ENCODE data around the gene CNTNAP2. TPM values are rescaled to one million over a fixed set of nuclear protein-coding genes. Genes with fewer than 3 reads are reported as not detected.

The CNTNAP2 gene
- total RNA-seq, 2 experiments from 2014 or later, result not detected

- ChIA-PET CTCF (no interaction called here), POLR2A (no interaction called here)
These were observed 2018.5 kb downstream of the CNTNAP2 start for GRCh38 chr7:148135116-148135515.

GRCh38 chr7:148135997-148136396, 2019.4 kb downstream of the CNTNAP2 start:
- CTCF ChIA-PET, result no interaction called here
- POLR2A ChIA-PET, result no interaction called here

- CTCF ChIA-PET, result interaction anchor here (1.6 kb wide), 1 partner anchor 11 kb away, joined by 5 read pairs; no protein-coding TSS in a partner anchor
- POLR2A ChIA-PET, result interaction anchor here (0.6 kb wide), 1 partner anchor 870 kb away, joined by 10 read pairs; no protein-coding TSS in a partner anchor
These were observed 2026.2 kb downstream of the CNTNAP2 start for GRCh38 chr7:148142660-148143248.

GRCh38 chr7:148144827-148145226, 2028.2 kb downstream of the CNTNAP2 start:
- POLR2A ChIA-PET, result no interaction called here
- CTCF ChIA-PET, result no interaction called here

GRCh38 chr7:148146346-148146745, 2029.7 kb downstream of the CNTNAP2 start:
- ChIA-PET CTCF (no interaction called here), POLR2A (no interaction called here)

- POLR2A ChIA-PET, result no interaction called here
- CTCF ChIA-PET, result no interaction called here
These were observed 2030.8 kb downstream of the CNTNAP2 start for GRCh38 chr7:148147438-148147837.

GRCh38 chr7:148148456-148148855, 2031.9 kb downstream of the CNTNAP2 start:
- ChIA-PET CTCF (no interaction called here), POLR2A (no interaction called here)

GRCh38 chr7:148149730-148150129, 2033.1 kb downstream of the CNTNAP2 start:
- CTCF ChIA-PET, result no interaction called here

GRCh38 chr7:148151778-148152177, 2035.2 kb downstream of the CNTNAP2 start:
- ChIA-PET POLR2A (no interaction called here), CTCF (no interaction called here)

More at GRCh38 chr7:148149730-148150129, 2033.1 kb downstream of the CNTNAP2 start:
- POLR2A ChIA-PET, result no interaction called here

- POLR2A ChIA-PET, result no interaction called here
- CTCF ChIA-PET, result interaction anchor here (1.5 kb wide), 1 partner anchor 11 kb away, joined by 5 read pairs; no protein-coding TSS in a partner anchor
These were observed 2037.1 kb downstream of the CNTNAP2 start for GRCh38 chr7:148153616-148154284.

GRCh38 chr7:148155000-148155399, 2038.4 kb downstream of the CNTNAP2 start:
- ChIA-PET CTCF (no interaction called here), POLR2A (no interaction called here)

GRCh38 chr7:148155826-148156225, 2039.2 kb downstream of the CNTNAP2 start:
- CTCF ChIA-PET, result no interaction called here
- POLR2A ChIA-PET, result no interaction called here

- ChIA-PET CTCF (no interaction called here), POLR2A (no interaction called here)
These were observed 2039.6 kb downstream of the CNTNAP2 start for GRCh38 chr7:148156233-148156632.

- CTCF ChIA-PET, result no interaction called here
- POLR2A ChIA-PET, result no interaction called here
These were observed 2042.7 kb downstream of the CNTNAP2 start for GRCh38 chr7:148159331-148159730.

GRCh38 chr7:148161776-148162175, 2045.2 kb downstream of the CNTNAP2 start:
- ChIA-PET POLR2A (no interaction called here), CTCF (no interaction called here)

GRCh38 chr7:148162808-148163207, 2046.2 kb downstream of the CNTNAP2 start:
- CTCF ChIA-PET, result no interaction called here
- POLR2A ChIA-PET, result no interaction called here

- ChIA-PET CTCF (no interaction called here), POLR2A (no interaction called here)
These were observed 2046.6 kb downstream of the CNTNAP2 start for GRCh38 chr7:148163246-148163645.

GRCh38 chr7:148172920-148173319, 2056.3 kb downstream of the CNTNAP2 start:
- ChIA-PET CTCF (no interaction called here), POLR2A (no interaction called here)

- POLR2A ChIA-PET, result no interaction called here
- CTCF ChIA-PET, result no interaction called here
These were observed 2056.8 kb downstream of the CNTNAP2 start for GRCh38 chr7:148173369-148173768.

- ChIA-PET POLR2A (no interaction called here), CTCF (no interaction called here)
These were observed 2057.8 kb downstream of the CNTNAP2 start for GRCh38 chr7:148174376-148174775.

- ChIA-PET POLR2A (no interaction called here), CTCF (no interaction called here)
These were observed 2058.9 kb downstream of the CNTNAP2 start for GRCh38 chr7:148175512-148175911.

- ChIA-PET POLR2A (no interaction called here), CTCF (no interaction called here)
These were observed 2061.4 kb downstream of the CNTNAP2 start for GRCh38 chr7:148177972-148178371.

All from activated CD8-positive, alpha-beta memory T cell treated with anti-CD3 and anti-CD28 coated beads for 36 hours (primary cell).